ENCODE results near the gene CUL3.
"Not testable (repeated sequence)": the region's sequence is repeated elsewhere in the genome, so short reads cannot be mapped to it uniquely, and the experiment has no call there.

The CUL3 gene

DNA sequence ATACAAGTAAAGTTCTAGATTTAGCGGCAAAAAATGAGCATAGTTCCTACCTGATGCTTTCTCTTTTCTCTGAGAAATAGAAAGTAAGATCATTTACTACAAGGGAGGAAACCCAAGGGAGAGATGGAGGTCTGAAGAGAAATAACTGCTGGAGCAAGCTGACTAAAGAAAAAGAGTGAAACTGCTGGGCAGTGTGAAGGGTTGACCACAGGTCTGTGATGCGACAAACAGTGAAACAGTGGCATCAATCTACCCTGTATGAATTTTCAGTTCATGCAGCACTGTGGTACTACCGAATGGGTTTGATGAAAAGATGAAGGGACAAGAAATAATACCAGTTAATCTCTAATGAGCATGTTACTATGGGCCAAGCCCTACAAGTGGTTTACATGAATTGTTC lies 52.2 kb downstream of the CUL3 start:
- no peak for DNase-seq

DNA sequence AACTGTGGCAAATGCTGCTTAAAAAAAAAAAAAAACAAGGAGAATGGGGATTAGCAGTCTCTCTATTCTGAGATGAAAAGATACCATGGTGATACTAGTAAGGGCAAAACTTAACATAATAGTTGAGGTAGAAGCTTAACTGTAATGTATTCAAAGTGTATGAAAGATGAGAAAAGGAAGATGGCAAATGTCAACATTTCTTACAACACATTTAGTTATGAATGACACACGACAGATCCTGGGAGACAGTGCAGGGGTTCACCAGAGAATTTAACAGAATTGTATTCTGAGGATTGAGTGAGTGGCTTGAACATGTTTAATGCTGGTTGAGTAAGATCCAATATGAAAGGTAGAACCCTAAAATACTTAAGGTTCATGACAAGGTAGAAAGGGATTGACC lies 52.7 kb downstream of the CUL3 start:
- no peak for DNase-seq

DNA sequence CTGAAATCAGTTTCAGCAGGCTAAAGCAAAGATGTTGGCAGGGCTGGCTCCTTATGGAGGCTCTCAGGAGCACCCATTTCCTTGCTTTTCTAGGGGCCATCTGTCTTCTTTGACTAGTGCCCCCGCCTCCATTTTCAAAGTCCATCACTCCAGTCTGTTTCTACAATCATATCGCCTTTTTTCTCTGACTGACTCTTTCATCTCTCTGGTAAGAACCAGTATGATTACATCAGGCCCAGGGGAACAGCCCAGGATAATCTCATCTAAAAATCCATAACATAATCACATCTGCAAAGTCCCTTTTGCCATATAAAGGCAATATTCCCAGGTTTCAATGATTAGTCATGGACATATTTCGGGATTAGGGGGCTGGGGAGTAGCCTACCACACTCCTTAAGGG lies 57.0 kb downstream of the CUL3 start:
- no peak for DNase-seq

DNA sequence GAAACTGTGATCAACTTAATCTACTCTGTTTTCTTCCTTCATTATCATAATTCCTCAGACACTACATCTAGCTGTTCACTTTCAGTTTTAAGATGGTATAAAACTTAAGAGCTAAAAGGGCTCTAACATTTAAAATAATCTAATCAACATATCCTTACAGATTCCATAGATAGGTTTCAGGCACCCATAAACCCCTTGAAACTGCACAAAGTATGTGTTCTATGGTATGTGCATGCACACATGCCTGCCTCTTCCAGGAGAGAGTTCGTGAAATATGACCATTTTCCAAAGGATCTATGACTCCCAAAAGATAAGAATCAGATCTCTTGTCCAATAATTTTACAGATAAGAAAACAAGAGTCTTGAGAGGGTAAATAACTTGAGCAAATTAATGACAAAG lies 59.4 kb downstream of the CUL3 start:
- no peak for DNase-seq

DNA sequence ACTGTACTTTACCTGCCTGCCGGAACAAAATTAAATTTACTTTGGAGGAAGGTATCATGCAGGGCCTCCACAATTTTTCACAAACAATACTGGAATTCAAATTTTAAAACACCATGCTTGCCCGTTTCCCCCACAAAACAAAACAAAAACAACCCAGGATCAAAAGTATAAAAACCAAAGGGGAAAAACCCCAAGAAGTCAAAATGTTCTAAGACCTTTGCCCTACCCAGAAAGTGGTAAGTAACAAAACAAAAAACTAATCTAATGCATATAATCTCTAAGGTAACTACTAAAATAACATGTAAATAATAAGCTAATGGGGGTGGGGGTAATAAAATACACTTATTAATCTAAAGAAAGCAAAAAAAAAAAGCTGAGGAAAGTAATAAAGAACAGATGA lies 60.5 kb downstream of the CUL3 start:
- no peak for DNase-seq

DNA sequence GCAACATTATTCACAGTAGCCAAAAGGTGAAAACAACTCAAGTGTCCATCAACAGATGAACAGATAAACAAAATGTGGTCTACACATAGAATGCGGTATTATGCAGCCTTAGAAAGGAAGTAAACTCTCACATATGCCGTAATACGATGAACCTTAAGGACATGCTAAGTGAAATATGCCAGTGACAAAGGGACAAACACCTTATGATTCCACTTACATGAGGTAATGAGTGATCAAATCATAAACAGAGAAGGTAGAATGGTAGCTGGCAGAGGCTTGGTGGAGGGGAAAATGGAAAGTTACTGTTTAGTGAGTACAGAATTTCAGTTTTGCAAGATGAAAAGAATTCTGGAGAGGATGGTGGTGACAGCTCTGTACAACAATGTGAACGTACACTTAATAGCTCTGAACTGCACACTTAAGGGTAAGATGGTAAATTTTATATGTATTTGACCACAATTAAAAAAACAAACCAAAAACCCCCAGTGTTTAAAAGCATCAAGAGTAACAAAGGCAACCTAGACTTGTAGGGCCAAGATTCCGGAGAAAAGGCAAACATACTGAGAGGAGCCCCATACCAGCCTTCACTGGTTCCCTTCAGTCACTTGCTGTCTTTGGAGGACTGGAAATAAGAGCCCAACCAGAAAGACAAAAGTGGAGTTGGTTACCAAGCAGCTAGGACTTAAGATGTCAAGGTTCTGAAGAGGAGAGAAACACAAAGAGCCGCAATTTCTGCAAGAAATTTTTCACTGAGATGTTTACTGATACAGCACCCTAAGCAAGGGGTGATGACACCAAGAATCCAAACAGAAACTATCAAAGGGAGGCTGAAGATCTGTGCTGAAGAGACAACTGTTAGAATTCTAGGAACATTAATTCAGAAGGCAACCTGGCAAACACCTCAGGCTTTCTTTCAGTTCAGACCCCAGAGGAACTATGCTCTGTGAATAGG lies 61.3 kb downstream of the CUL3 start:
- DNase-seq = no peak

DNA sequence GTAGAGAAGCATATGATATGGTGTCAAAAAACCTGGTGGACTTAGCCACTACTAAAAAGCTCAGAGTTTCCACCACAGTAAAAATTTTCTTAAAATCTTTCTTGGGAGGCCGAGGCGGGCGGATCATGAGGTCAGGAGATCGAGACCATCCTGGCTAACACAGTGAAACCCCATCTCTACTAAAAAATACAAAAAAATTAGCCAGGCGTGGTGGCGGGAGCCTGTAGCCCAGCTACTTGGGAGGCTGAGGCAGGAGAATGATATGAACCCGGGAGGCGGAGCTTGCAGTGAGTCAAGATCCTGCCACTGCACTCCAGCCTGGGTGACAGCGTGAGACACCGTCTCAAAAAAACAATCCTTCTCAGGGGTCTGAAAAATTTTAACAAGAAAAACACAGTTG lies 62.7 kb downstream of the CUL3 start:
- DNase-seq = not testable (repeated sequence)

DNA sequence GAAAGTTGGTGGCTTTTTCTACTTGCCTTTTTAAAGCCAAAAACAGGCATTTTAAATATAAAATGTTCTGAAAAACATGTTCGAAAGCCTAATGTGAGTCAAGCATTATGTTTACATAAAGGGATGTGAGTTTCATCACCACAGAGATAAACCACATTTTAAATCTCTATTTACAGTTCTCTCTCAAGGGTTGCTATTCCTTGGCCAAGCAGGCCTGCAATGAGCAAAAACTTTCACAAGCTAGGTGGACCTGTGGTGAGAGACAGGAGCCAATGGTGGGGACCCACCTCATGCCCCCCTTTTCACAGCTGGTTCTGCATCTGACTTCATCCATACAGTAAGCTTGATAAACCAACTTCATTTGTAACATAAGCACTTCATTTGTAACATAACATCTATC lies 65.1 kb downstream of the CUL3 start:
- no peak for DNase-seq

DNA sequence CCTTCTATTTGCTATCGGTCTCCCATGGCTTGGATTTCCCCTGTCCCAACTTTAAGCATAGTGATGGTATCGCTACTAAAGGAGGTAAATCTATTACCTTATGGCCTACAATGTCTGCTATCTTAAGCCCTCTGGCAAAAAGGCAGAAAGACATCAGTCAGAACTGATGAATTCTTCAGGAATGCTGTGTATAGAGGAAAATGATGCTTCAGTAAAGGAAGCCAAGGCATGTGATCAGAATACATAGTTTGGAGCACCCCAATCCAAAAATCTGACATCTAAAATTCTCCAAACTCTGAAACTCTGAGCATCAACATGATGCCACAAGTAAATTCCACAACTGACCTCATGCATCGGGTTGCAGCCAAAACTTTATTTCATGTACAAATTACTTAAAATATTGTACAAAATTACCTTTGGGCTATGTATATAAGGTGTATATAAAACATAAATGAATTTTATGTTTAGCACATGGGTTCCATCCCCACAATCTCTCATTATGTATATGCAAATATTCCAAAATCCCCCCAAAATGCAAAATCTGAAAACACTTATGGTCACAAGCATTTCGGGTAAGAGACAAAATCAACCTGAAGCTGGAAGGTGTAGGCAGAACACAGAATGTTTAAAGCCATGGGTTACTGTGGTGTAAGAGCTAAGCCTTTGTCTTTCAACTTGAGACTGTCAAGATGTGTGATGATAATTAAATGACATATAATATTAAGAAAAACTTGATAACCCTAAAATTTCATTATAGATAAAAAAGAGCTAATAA lies 66.2 kb downstream of the CUL3 start:
- no peak for DNase-seq

DNA sequence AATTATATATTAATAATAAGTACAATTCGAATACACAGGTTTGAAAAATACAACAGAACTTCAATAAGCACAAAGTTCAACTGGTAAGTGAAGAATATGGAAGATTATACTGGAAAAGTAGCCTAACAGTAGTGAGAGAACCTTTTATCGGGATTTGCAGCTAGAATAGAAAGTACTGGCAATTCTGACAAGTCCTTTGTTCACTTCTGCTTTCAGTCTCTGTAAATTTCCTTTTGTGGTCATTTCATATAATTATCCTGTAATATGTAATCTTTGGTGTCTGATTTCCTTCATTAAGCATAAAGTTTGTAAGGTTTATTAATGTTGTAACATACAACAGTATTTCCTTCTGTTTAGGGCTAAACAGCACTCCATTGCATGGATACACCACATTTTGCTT lies 67.2 kb downstream of the CUL3 start:
- no peak for DNase-seq

DNA sequence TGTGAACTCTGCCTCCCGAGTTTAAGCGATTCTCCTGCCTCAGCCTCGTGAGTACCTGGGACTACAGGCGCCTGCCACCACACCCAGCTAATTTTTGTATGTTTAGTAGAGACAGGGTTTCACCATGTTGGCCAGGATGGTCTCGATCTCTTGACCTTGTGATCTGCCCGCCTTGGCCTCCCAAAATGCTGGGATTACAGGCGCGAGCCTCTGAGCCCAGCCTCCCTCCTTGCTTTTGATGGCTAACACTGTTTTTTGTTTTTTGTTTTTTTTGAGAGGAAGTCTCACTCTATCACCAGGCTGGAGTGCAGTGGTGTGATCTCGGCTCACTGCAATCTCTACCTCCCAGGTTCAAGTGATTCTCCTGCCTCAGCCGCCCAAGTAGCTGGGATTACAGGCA lies 68.8 kb downstream of the CUL3 start:
- DNase-seq = not testable (repeated sequence)

DNA sequence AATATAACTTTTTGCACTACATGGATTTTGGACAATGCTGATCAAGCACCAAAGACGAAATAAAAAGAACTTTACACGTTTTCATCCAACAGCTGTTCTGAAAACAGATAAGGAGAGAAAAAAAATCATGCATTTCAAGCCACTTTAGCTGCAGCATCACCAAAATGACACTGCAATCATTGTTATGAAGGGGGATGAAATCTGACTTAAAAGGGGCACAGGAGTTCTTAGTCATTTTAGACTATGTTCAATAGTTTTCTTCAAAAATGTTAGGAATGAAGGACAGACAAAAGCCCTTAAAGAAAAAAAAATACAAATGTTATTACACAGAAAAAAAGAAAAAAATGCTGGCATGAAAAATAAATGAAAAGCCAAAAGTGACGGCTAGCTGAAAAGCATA lies 71.2 kb downstream of the CUL3 start:
- DNase-seq = no peak

DNA sequence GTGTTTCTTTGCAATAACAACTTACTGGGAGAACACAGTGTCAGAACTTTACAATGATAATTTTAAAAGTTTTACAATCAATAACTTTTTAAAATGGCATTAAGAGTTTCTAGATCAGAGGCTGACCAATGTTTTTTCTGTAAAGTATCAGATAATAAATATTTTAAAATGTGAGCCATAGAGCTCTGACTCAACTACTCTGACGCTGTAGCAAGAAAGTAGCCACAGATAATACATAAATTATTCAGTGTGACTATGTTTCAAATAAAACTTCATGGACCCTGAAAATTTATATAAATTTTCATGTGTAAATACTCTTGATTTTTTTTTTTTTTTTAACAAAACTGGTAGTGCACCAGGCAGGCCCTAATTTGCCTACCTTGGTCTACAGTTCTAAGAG lies 77.4 kb downstream of the CUL3 start:
- DNase-seq = no peak

DNA sequence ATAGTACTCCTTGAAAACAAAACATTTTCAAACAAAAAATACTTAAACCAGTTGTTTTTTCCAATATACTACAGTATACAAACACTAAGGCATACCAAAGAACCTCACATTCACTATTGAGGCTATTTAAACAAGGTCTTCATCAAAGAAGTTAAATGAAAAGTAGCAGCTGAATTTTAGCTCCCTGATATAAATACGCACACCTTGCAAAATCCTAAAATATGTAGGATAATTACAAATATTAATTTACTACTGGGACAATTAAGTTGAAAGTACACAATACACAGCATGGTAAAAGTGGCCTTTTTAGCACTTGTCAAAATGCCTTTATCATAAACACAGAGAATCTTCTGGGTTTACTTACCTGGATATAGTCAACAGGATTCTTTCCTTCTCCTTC lies 78.7 kb downstream of the CUL3 start:
- no peak for DNase-seq

DNA sequence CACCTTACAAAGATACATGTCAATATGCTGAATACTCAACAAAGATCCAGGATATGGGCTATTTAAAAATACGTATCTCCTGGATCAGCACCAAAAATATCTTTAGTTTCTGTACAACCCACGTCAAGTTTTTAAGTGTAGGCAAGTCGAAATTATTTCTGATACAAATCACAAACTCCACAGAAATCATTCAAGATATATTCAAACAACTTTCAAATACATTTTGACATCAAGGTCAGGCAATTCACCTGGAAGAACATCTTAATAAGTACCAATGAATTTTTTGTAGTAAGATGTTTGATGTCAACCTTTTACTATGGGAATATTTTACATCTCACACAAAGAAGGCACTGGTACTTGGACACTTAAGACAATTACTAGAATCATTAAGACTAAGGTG lies 86.2 kb downstream of the CUL3 start:
- DNase-seq = no peak

DNA sequence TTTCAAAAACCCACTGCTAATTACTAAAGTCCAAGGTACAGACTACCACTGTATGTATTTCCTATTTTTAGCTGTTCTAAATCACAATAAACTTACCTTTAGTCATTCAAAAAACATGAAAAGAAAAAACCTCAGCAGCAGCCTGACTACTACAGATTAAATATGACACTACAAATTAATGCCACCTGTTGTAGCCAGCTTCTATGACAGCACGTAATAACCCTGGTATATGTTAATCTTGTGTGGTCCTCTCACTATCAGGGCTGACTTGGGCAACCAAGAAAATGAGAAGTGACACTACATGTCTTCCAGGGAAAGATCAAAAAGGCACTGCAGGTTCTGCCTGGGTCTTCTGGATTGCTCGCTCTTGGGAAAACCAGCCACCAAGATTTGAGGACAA lies 92.6 kb downstream of the CUL3 start:
- no peak for DNase-seq

DNA sequence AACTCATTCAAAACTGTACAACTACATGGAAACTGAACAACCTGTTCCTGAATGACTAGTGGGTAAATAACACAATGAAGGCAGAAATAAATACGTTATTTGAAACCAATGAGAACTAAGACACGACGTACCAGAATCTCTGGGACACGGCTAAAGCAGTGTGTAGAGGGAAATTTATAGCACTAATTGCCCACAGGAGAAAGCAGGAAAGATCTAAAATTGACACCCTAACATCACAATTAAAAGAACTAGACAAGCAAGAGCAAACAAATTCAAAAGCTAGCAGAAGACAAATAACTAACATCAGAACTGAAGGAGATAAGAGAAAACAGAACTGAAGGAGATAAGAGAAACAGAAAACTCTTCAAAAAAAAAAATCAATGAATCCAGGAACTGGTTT lies 97.2 kb downstream of the CUL3 start:
- DNase-seq = not testable (repeated sequence)

DNA sequence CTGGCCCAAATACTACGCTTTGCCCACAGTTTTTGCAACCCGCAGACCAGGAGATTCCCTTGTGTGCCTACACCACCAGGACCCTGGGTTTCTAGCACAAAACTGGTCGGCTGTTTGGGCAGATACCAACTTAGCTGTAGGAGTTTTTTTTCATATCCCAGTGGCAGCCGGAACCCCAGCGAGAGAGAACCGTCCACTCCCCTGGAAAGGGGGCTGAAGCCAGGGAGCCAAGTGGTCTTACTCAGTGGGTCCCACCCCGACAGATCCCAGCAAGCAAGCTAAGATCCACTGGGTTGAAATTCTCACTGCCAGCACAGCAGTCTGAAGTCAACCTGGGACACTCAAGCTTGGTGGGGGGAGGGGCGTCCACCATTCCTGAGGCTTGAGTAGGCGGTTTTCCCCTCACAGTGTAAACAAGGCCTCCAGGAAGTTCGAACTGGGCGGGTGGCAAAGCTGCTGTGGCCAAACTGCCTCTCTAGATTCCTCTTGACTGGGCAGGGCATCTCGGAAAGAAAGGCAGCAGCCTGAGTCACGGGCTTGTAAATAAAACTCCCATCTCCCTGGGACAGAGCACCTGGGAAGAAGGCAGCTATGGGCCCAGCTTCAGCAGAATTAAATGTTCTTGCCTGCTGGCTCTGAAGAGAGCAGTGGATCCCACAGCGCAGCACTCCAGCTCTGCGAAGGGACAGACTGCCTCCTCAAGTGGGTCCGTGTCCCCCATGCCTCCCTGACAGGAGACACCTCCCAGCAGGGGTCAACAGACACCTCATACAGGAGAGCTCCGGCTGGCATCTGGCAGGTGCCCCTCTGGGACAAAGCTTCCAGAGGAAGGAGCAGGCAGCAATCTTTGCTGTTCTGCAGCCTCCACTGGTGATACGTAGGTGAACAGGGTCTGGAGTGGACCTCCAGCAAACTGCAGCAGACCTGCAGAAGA lies 99.8 kb downstream of the CUL3 start:
- peak; percentile 36 for DNase-seq

DNA sequence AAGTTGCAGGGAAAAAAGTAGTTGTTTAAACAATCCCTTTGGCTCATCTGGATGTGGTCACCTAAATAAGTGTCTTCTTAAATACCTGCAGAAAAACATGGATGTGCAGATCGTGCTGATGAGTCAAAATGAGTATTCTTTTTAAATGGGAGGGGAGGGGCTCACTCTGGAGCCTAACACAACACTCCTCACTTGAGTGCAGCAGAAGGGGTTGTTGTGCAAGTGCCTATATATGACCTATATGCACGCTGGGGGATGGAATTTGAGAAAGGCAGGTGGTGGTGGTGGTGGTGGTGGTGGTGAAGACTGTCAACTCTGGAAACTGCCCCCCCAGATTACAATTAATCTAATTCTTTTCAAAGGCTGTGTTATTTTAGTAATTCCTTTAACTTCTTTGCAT lies 105.3 kb downstream of the CUL3 start:
- no peak for DNase-seq

DNA sequence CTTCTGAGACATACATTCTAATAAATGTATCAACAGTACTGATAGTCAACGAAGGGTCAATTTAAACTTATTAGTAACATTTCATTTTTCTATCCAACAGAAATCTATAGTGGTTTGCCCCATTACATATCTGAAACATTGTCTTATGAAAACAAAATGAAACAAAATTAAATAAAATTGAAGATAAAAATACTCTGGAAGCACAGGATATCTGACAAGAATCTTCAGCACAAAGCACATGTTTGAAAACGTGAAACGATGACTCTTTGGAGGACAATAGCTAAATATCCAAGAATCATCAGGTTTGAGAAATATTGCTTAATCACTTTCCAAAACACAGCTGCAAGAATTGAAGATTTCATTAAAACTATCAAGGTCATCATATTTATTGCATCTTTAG lies 112.3 kb downstream of the CUL3 start:
- DNase-seq = no peak

DNA sequence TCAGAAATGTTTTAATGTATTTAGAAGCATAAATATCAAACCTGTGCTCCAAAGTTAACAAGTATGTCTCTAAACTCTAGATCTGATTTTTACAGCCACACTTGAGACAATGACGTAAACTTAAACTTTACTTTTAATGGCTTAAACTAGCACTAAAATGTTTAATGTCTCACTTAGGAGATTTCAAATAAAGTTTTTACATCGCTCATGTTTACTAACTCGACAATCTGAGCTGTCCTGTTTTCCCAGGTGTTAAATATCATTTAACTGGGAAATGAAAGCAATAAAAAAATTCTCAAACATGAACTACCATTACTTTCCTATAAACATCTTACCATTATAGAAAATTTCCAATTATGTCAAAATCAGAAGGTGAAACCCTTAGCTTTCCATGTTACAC lies 113.0 kb downstream of the CUL3 start:
- DNase-seq = no peak

DNA sequence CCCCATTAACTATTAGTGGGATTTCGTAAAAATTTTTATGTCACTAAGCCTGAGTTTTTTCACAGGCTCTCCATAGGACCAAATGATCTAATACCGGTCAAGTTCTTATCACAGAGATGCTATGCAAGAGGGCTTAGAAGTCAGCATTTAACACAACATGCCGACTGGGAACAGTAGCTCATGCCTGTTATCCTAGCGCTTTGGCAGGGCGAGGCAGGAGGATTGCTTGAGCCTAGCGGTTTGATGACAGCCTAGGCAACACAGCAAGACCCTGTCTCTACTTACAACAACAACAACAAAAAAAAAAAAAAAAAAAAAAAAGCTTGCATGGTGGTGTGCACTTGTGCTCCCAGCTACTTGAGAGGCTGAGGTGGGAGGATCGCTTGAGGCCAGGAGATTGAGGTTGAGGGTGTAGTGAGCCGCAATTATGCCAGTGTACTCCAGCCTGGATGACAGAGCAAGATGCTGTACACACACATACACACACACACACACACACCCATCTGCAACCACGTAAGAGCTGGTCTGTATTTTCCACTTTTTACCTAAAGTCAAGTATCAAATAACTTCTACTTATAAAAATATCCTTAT lies 115.7 kb downstream of the CUL3 start:
- no peak for DNase-seq
